Rectal smooth muscle tissue (tissue), 1 donor: Measurements from ENCODE around the gene TOPBP1.
"Not testable (repeated sequence)": the region's sequence is repeated elsewhere in the genome, so short reads cannot be mapped to it uniquely, and the experiment has no call there.

Experiments
- H3K27ac ChIP-seq: one replicate; pipeline ENCODE4 v1.7.0; 2013; ENCODE audit warnings: low read depth, low read length, inconsistent platforms
- H3K27me3 ChIP-seq: one replicate; pipeline ENCODE4 v1.7.0; 2013; ENCODE audit warnings: low read length; ENCODE audit not compliant: control insufficient read depth, insufficient read depth
- H3K36me3 ChIP-seq: one replicate; pipeline ENCODE4 v1.7.0; 2013; ENCODE audit warnings: low read length; ENCODE audit not compliant: control insufficient read depth, insufficient read depth
- H3K4me1 ChIP-seq: one replicate; pipeline ENCODE4 v1.7.0; 2013; ENCODE audit warnings: low read length; ENCODE audit not compliant: control insufficient read depth, insufficient read depth
- H3K4me3 ChIP-seq: one replicate; pipeline ENCODE4 v1.7.0; 2013; ENCODE audit warnings: low read length
- H3K9ac ChIP-seq: one replicate; pipeline ENCODE4 v1.7.0; 2013; ENCODE audit warnings: low read length

TOPBP1 gene

GRCh38 chr3:133694288-133695268 is 32.8 kb upstream of the TOPBP1 start:
- Histone ChIP-seq H3K4me1 (no peaks in the 10 kb centered on the region), H3K4me3 (no peak overlapping the region), H3K36me3 (no peaks in the 10 kb centered on the region), H3K27me3 (no peaks in the 10 kb centered on the region), H3K27ac (no peak overlapping the region), H3K9ac (no peak overlapping the region)

GRCh38 chr3:133693821-133694220 is 32.1 kb upstream of the TOPBP1 start:
- no peak overlapping the region for H3K9ac ChIP-seq
- no peak overlapping the region for H3K27ac ChIP-seq
- H3K36me3 ChIP-seq: no peaks in the 10 kb centered on the region
- no peak overlapping the region for H3K4me3 ChIP-seq
- no peaks in the 10 kb centered on the region for H3K4me1 ChIP-seq
- H3K27me3 ChIP-seq: no peaks in the 10 kb centered on the region

GRCh38 chr3:133692759-133693158 is 31.0 kb upstream of the TOPBP1 start:
- no peak overlapping the region for H3K4me3 ChIP-seq
- H3K36me3 ChIP-seq: no peaks in the 10 kb centered on the region
- no peak overlapping the region for H3K27ac ChIP-seq
- H3K27me3 ChIP-seq: no peaks in the 10 kb centered on the region
- H3K9ac ChIP-seq: no peak overlapping the region
- H3K4me1 ChIP-seq: no peaks in the 10 kb centered on the region

GRCh38 chr3:133691273-133692107 is 29.7 kb upstream of the TOPBP1 start:
- Histone ChIP-seq H3K27ac (no peak overlapping the region), H3K36me3 (no peaks in the 10 kb centered on the region), H3K27me3 (no peaks in the 10 kb centered on the region), H3K9ac (no peak overlapping the region), H3K4me3 (no peak overlapping the region), H3K4me1 (no peaks in the 10 kb centered on the region)

GRCh38 chr3:133677993-133678392 is 16.3 kb upstream of the TOPBP1 start:
- not testable (repeated sequence) for H3K36me3 ChIP-seq, H3K9ac ChIP-seq, H3K27me3 ChIP-seq, H3K4me3 ChIP-seq, H3K27ac ChIP-seq, H3K4me1 ChIP-seq

- Histone ChIP-seq H3K27ac (no peak overlapping the region), H3K36me3 (no peaks in the 10 kb centered on the region), H3K9ac (no peak overlapping the region), H3K4me1 (no peaks in the 10 kb centered on the region), H3K4me3 (no peak overlapping the region), H3K27me3 (peaks cover 4% of the 10 kb centered on the region)
Measured at GRCh38 chr3:133676336-133677118, 14.8 kb upstream of the TOPBP1 start.

- H3K9ac ChIP-seq: no peak overlapping the region
- H3K4me1 ChIP-seq: no peaks in the 10 kb centered on the region
- H3K27me3 ChIP-seq: peaks cover 4% of the 10 kb centered on the region
- H3K27ac ChIP-seq: no peak overlapping the region
- no peaks in the 10 kb centered on the region for H3K36me3 ChIP-seq
- H3K4me3 ChIP-seq: no peak overlapping the region
Measured at GRCh38 chr3:133675631-133676335, 14.0 kb upstream of the TOPBP1 start.

- no peaks in the 10 kb centered on the region for H3K36me3 ChIP-seq
- peak overlapping the region; percentile 8 for H3K4me3 ChIP-seq
- H3K4me1 ChIP-seq: no peaks in the 10 kb centered on the region
- H3K9ac ChIP-seq: no peak overlapping the region
- peaks cover 4% of the 10 kb centered on the region for H3K27me3 ChIP-seq
- H3K27ac ChIP-seq: no peak overlapping the region
Measured at GRCh38 chr3:133674290-133674919, 12.7 kb upstream of the TOPBP1 start.

GRCh38 chr3:133673746-133674145 is 12.0 kb upstream of the TOPBP1 start:
- H3K27ac ChIP-seq: no peak overlapping the region
- H3K9ac ChIP-seq: no peak overlapping the region
- no peaks in the 10 kb centered on the region for H3K4me1 ChIP-seq
- no peak overlapping the region for H3K4me3 ChIP-seq
- no peaks in the 10 kb centered on the region for H3K36me3 ChIP-seq
- H3K27me3 ChIP-seq: peaks cover 4% of the 10 kb centered on the region

GRCh38 chr3:133672461-133672860 is 10.7 kb upstream of the TOPBP1 start:
- Histone ChIP-seq H3K27me3 (peaks cover 4% of the 10 kb centered on the region), H3K36me3 (no peaks in the 10 kb centered on the region), H3K4me3 (no peak overlapping the region), H3K4me1 (no peaks in the 10 kb centered on the region), H3K27ac (no peak overlapping the region), H3K9ac (no peak overlapping the region)

- H3K36me3 ChIP-seq: no peaks in the 10 kb centered on the region
- H3K27ac ChIP-seq: no peak overlapping the region
- peaks cover 4% of the 10 kb centered on the region for H3K27me3 ChIP-seq
- no peak overlapping the region for H3K9ac ChIP-seq
- H3K4me3 ChIP-seq: no peak overlapping the region
- no peaks in the 10 kb centered on the region for H3K4me1 ChIP-seq
Measured at GRCh38 chr3:133670525-133670995, 8.8 kb upstream of the TOPBP1 start.
